ENCODE measurements around the gene SPDYE2B. TPM values are rescaled to one million over a fixed set of nuclear protein-coding genes. Genes with fewer than 3 reads are reported as not detected.
"Not testable (repeated sequence)": the region's sequence is repeated elsewhere in the genome, so short reads cannot be mapped to it uniquely, and the experiment has no call there.

SPDYE2B gene
- total and polyA plus RNA-seq, 2 donors (not counting 3 experiments of a cell fraction or from before 2014, with no cell fraction given): not detected

- FAIRE-seq: not testable (repeated sequence)
These were observed 11.3 kb upstream of the SPDYE2B start for GRCh38 chr7:102638848-102639247.

GRCh38 chr7:102642691-102643090 lies 7.4 kb upstream of the SPDYE2B start, which contains the start of gene UPK3BL1:
Gene UPK3BL1 (minus strand): TSS chr7:102642791. CDS start chr7:102642741, 50 bp downstream.
- H3K36me3 ChIP-seq (ENCODE audit: control insufficient read depth in 2 of 2, extremely low read depth in 1 of 2, insufficient read depth in 2 of 2, low read length in 2 of 2); CTCF ChIA-PET; H4K20me1 ChIP-seq (replicated peaks; ENCODE audit: control insufficient read depth, extremely low read depth, insufficient read depth, low read length); FAIRE-seq; H2AFZ ChIP-seq (ENCODE audit: low read depth, low read length); dilution Hi-C loops (cut with MboI; ENCODE audit: extremely low pct_ligation_motif_present, low sequenced_read_pairs); H3K9me3 ChIP-seq (replicated peaks; ENCODE audit: control insufficient read depth, insufficient read depth, low read length); BruUV-seq (replicated peaks); POLR2A ChIA-PET; H3K27me3 ChIP-seq (ENCODE audit: control insufficient read depth in 2 of 2, insufficient read depth in 2 of 2, low read length in 2 of 2); H3K4me1 ChIP-seq (ENCODE audit: control insufficient read depth, extremely low read depth, insufficient read depth, low read length); H3K9me1 ChIP-seq (replicated peaks; ENCODE audit: control insufficient read depth, extremely low read depth, insufficient read depth, low read length); intact Hi-C loops (cut with micrococcal nuclease); H3K9ac ChIP-seq (replicated peaks; ENCODE audit: extremely low read depth, insufficient read depth, low read length); DNase-seq (ENCODE audit: low read depth, low spot score); H3K79me2 ChIP-seq (ENCODE audit: control insufficient read depth, insufficient read depth, low read length); H3K4me2 ChIP-seq (ENCODE audit: insufficient read depth, low read length); H3K27ac ChIP-seq (ENCODE audit: insufficient read depth, low read depth, low read length); H3K4me3 ChIP-seq (replicated peaks in 1 of 3; ENCODE audit: insufficient read depth in 1 of 3, low read depth in 1 of 3, low read length in 3 of 3): not testable (repeated sequence)

More at GRCh38 chr7:102638848-102639247, 11.3 kb upstream of the SPDYE2B start:
- H3K9ac ChIP-seq (replicated peaks; ENCODE audit: extremely low read depth, insufficient read depth, low read length); H3K4me3 ChIP-seq (replicated peaks in 1 of 3; ENCODE audit: insufficient read depth in 1 of 3, low read depth in 1 of 3, low read length in 3 of 3); dilution Hi-C loops (cut with MboI; ENCODE audit: extremely low pct_ligation_motif_present, low sequenced_read_pairs); H3K9me3 ChIP-seq (replicated peaks; ENCODE audit: control insufficient read depth, insufficient read depth, low read length); H2AFZ ChIP-seq (ENCODE audit: low read depth, low read length); H3K9me1 ChIP-seq (replicated peaks; ENCODE audit: control insufficient read depth, extremely low read depth, insufficient read depth, low read length); BruUV-seq (replicated peaks); H3K27me3 ChIP-seq (ENCODE audit: control insufficient read depth in 2 of 2, insufficient read depth in 2 of 2, low read length in 2 of 2); H3K4me2 ChIP-seq (ENCODE audit: insufficient read depth, low read length); H3K36me3 ChIP-seq (ENCODE audit: control insufficient read depth in 2 of 2, extremely low read depth in 1 of 2, insufficient read depth in 2 of 2, low read length in 2 of 2); H3K4me1 ChIP-seq (ENCODE audit: control insufficient read depth, extremely low read depth, insufficient read depth, low read length); DNase-seq (ENCODE audit: low read depth, low spot score); POLR2A ChIA-PET; H3K27ac ChIP-seq (ENCODE audit: insufficient read depth, low read depth, low read length); H4K20me1 ChIP-seq (replicated peaks; ENCODE audit: control insufficient read depth, extremely low read depth, insufficient read depth, low read length); CTCF ChIA-PET; H3K79me2 ChIP-seq (ENCODE audit: control insufficient read depth, insufficient read depth, low read length); intact Hi-C loops (cut with micrococcal nuclease): not testable (repeated sequence)

- H4K20me1 ChIP-seq (replicated peaks; ENCODE audit: control insufficient read depth, extremely low read depth, insufficient read depth, low read length); H3K27ac ChIP-seq (ENCODE audit: insufficient read depth, low read depth, low read length); H3K4me2 ChIP-seq (ENCODE audit: insufficient read depth, low read length); H3K27me3 ChIP-seq (ENCODE audit: control insufficient read depth in 2 of 2, insufficient read depth in 2 of 2, low read length in 2 of 2); H2AFZ ChIP-seq (ENCODE audit: low read depth, low read length); dilution Hi-C loops (cut with MboI; ENCODE audit: extremely low pct_ligation_motif_present, low sequenced_read_pairs); CTCF ChIA-PET; POLR2A ChIA-PET; H3K4me1 ChIP-seq (ENCODE audit: control insufficient read depth, extremely low read depth, insufficient read depth, low read length); H3K9me3 ChIP-seq (replicated peaks; ENCODE audit: control insufficient read depth, insufficient read depth, low read length); H3K4me3 ChIP-seq (replicated peaks in 1 of 3; ENCODE audit: insufficient read depth in 1 of 3, low read depth in 1 of 3, low read length in 3 of 3); H3K9me1 ChIP-seq (replicated peaks; ENCODE audit: control insufficient read depth, extremely low read depth, insufficient read depth, low read length); intact Hi-C loops (cut with micrococcal nuclease); BruUV-seq (replicated peaks); H3K9ac ChIP-seq (replicated peaks; ENCODE audit: extremely low read depth, insufficient read depth, low read length); H3K79me2 ChIP-seq (ENCODE audit: control insufficient read depth, insufficient read depth, low read length); DNase-seq (ENCODE audit: low read depth, low spot score); H3K36me3 ChIP-seq (ENCODE audit: control insufficient read depth in 2 of 2, extremely low read depth in 1 of 2, insufficient read depth in 2 of 2, low read length in 2 of 2); FAIRE-seq: not testable (repeated sequence)
These were observed 6.7 kb upstream of the SPDYE2B start for GRCh38 chr7:102643404-102643803.

- H3K4me1 ChIP-seq (ENCODE audit: control insufficient read depth, extremely low read depth, insufficient read depth, low read length); DNase-seq (ENCODE audit: low read depth, low spot score); H3K4me2 ChIP-seq (ENCODE audit: insufficient read depth, low read length); dilution Hi-C loops (cut with MboI; ENCODE audit: extremely low pct_ligation_motif_present, low sequenced_read_pairs); FAIRE-seq; BruUV-seq (replicated peaks); H3K36me3 ChIP-seq (ENCODE audit: control insufficient read depth in 2 of 2, extremely low read depth in 1 of 2, insufficient read depth in 2 of 2, low read length in 2 of 2); H3K27me3 ChIP-seq (ENCODE audit: control insufficient read depth in 2 of 2, insufficient read depth in 2 of 2, low read length in 2 of 2); intact Hi-C loops (cut with micrococcal nuclease); H3K27ac ChIP-seq (ENCODE audit: insufficient read depth, low read depth, low read length); POLR2A ChIA-PET; H2AFZ ChIP-seq (ENCODE audit: low read depth, low read length); H3K9me1 ChIP-seq (replicated peaks; ENCODE audit: control insufficient read depth, extremely low read depth, insufficient read depth, low read length); H3K9ac ChIP-seq (replicated peaks; ENCODE audit: extremely low read depth, insufficient read depth, low read length); H3K4me3 ChIP-seq (replicated peaks in 1 of 3; ENCODE audit: insufficient read depth in 1 of 3, low read depth in 1 of 3, low read length in 3 of 3); H4K20me1 ChIP-seq (replicated peaks; ENCODE audit: control insufficient read depth, extremely low read depth, insufficient read depth, low read length); H3K79me2 ChIP-seq (ENCODE audit: control insufficient read depth, insufficient read depth, low read length); CTCF ChIA-PET; H3K9me3 ChIP-seq (replicated peaks; ENCODE audit: control insufficient read depth, insufficient read depth, low read length): not testable (repeated sequence)
These were observed 2.3 kb upstream of the SPDYE2B start for GRCh38 chr7:102647813-102648212.

Measured in endothelial cell of umbilical vein (primary cell).